Osteoblast (primary cell): Measurements from ENCODE around the gene ZG16B. TPM values are rescaled to one million over a fixed set of nuclear protein-coding genes. Genes with fewer than 3 reads are reported as not detected.
A peak's percentile ranks its signal among the peaks of the same experiment; 100 is the strongest.

Experiments used
- DNase-seq: peaks from one replicate; pipeline ENCODE4 v3.0.0; 2011; ENCODE audit warnings: low spot score, mixed read lengths; ENCODE audit not compliant: insufficient read length; ENCODE audit errors: missing footprints
- H2AFZ ChIP-seq: 2 replicates; pipeline ENCODE4 v1.6.0; 2011; ENCODE audit warnings: mild to moderate bottlenecking, low read length
- H3K27ac ChIP-seq: 2 replicates; pipeline ENCODE4 v1.5.1; 2011; ENCODE audit warnings: mild to moderate bottlenecking, low read depth, low read length, moderate library complexity
- H3K27me3 ChIP-seq: 2 replicates; pipeline ENCODE4 v1.6.0; 2012; ENCODE audit warnings: mild to moderate bottlenecking, control low read depth, inconsistent platforms, low read length, moderate library complexity; ENCODE audit not compliant: insufficient read depth
- H3K36me3 ChIP-seq: 2 replicates; pipeline ENCODE4 v1.5.1; 2011; ENCODE audit warnings: mild to moderate bottlenecking, low read length, control low read depth, moderate library complexity; ENCODE audit not compliant: insufficient read depth
- H3K4me1 ChIP-seq: 2 replicates; pipeline ENCODE4 v1.5.1; 2011; ENCODE audit warnings: mild to moderate bottlenecking, low read length, control low read depth, moderate library complexity; ENCODE audit not compliant: insufficient read depth
- H3K4me2 ChIP-seq: 2 replicates; pipeline ENCODE4 v1.6.0; 2011; ENCODE audit warnings: mild to moderate bottlenecking, low read length; ENCODE audit not compliant: insufficient read depth
- H3K4me3 ChIP-seq: fragments of 200-600 bp; sonication (generic); 3 replicates; pipeline ENCODE4 v1.5.1; 2012; ENCODE audit warnings: mild to moderate bottlenecking, low read length, inconsistent platforms; ENCODE audit not compliant: insufficient read depth
- H3K79me2 ChIP-seq: 2 replicates; pipeline ENCODE4 v1.6.0; 2012; ENCODE audit warnings: mild to moderate bottlenecking, low read length, control low read depth, inconsistent platforms; ENCODE audit not compliant: insufficient read depth
- H3K9me3 ChIP-seq: 2 replicates; pipeline ENCODE4 v1.5.1; 2011; ENCODE audit warnings: low read depth, low read length, control low read depth
- H4K20me1 ChIP-seq: 2 replicates; pipeline ENCODE4 v1.6.0; 2012; ENCODE audit warnings: mild to moderate bottlenecking, low read length, control low read depth; ENCODE audit not compliant: insufficient read depth
- total RNA-seq: library from RNA; depleted of rRNA; stranded (reverse); fragments of >200 nt; gene quantifications from 2 replicates; pipeline ENCODE4 v1.2.3, GENCODE V29; 2012
- TF ChIP-seq, protein P1 (sequence below): IDR thresholded peaks from 2 replicates; pipeline ENCODE4 v1.5.1; 2011; ENCODE audit warnings: mild to moderate bottlenecking, low read depth, low read length, moderate library complexity; ENCODE audit errors: extremely low read depth

The ZG16B gene
- total RNA-seq, 1 donor: 1.4 TPM

DNA sequence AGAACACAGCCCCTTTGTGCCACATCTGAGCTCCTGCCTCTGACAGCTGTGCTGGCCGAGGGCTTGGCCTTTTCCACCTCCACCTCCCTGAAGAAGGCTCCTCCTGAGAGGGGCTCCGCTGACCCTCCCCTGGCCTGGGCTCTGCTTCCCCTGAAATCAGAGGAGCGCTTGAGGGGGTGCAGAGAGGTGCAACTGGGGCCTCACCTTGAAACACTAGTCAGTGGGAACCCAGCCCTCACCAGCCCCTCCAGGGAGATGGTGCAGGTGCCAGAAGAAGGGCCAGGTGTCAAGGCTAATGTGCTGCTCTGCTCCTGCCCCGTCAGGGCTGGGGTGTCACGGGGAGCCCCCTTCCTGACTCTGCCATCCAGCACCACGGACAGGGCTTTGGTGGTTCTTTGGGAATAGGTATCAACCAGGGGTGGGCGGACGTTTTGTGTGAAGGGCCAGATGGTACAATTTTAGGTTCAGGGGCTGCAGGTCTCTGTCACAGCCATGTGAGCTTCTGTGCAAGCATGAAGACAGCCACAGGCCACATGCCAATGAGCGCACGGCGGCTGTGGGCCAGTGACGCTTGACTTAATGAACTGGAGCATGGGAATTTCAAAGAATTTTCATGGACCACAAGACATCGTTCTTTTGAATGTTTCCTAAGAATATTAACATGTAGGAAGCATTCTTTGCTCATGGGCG, 2.1 kb upstream of the ZG16B start:
- Histone ChIP-seq H3K4me2 (no peak overlapping the region), H3K4me1 (peaks cover 9% of the 10 kb centered on the region), H3K27ac (no peak overlapping the region), H4K20me1 (no peaks in the 10 kb centered on the region), H3K27me3 (peaks cover 44% of the 10 kb centered on the region), H3K36me3 (no peaks in the 10 kb centered on the region), H2AFZ (no peak overlapping the region), H3K4me3 (no peak overlapping the region), H3K79me2 (no peaks in the 10 kb centered on the region), H3K9me3 (no peaks in the 10 kb centered on the region)
- DNase-seq: peak; percentile 74
- TF ChIP-seq, protein P1, sequence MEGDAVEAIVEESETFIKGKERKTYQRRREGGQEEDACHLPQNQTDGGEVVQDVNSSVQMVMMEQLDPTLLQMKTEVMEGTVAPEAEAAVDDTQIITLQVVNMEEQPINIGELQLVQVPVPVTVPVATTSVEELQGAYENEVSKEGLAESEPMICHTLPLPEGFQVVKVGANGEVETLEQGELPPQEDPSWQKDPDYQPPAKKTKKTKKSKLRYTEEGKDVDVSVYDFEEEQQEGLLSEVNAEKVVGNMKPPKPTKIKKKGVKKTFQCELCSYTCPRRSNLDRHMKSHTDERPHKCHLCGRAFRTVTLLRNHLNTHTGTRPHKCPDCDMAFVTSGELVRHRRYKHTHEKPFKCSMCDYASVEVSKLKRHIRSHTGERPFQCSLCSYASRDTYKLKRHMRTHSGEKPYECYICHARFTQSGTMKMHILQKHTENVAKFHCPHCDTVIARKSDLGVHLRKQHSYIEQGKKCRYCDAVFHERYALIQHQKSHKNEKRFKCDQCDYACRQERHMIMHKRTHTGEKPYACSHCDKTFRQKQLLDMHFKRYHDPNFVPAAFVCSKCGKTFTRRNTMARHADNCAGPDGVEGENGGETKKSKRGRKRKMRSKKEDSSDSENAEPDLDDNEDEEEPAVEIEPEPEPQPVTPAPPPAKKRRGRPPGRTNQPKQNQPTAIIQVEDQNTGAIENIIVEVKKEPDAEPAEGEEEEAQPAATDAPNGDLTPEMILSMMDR: no peak

DNA sequence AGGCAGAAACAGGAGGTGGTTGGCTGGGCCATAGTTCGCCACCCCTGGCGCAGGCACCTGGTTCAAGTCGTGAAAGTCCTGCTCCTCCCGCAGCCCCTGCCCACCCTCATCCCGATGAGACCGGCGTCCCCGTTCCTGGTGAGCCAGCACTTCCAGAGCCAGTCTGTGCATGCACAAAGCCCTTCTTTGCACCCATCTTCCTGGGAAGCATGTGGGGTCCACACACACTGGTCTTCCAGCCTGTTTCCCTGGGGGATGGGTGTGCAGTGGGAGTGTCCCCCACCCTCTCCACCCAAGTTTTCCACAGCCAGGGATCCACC, 1.6 kb upstream of the ZG16B start:
- TF ChIP-seq, protein P1: no peak
- DNase-seq: no peak
- Histone ChIP-seq H2AFZ (no peak overlapping the region), H3K36me3 (no peaks in the 10 kb centered on the region), H3K27ac (no peak overlapping the region), H3K79me2 (no peaks in the 10 kb centered on the region), H4K20me1 (no peaks in the 10 kb centered on the region), H3K4me2 (no peak overlapping the region), H3K4me3 (no peak overlapping the region), H3K4me1 (peaks cover 9% of the 10 kb centered on the region), H3K9me3 (no peaks in the 10 kb centered on the region), H3K27me3 (peaks cover 43% of the 10 kb centered on the region)

DNA sequence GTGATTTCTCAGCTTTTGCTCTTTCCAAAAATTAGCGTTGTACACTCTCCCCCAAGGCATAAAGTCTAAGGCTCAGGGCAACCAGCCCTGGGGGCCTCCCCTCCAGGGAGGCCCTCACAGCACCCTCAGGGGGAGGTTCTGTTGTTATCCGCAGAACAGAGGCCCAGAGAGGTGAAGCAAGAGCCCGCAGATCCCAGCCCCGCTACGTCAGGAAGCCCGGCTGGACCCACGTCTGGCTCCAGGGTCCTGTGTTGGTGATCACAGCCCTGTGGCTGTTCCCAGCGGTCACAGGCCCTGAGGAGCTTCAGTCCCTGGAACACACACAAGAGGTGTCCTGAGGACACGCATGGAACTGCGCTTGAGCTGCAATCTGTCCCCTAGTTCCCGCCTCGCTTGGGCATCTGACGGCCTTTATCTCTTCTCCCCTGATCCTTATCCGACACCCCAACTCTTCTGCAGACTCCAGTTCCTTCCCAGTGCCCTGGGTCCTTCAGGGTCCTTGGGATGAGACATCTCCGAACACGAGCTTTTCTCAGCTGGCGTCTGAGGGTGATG, 1.1 kb upstream of the ZG16B start:
- H3K4me3 ChIP-seq: no peak overlapping the region
- H2AFZ ChIP-seq: no peak overlapping the region
- peaks cover 43% of the 10 kb centered on the region for H3K27me3 ChIP-seq
- H3K9me3 ChIP-seq: no peaks in the 10 kb centered on the region
- DNase-seq: peak; percentile 65
- peaks cover 9% of the 10 kb centered on the region for H3K4me1 ChIP-seq
- TF ChIP-seq, protein P1: no peak
- no peaks in the 10 kb centered on the region for H3K36me3 ChIP-seq
- no peak overlapping the region for H3K27ac ChIP-seq
- H3K4me2 ChIP-seq: no peak overlapping the region
- no peaks in the 10 kb centered on the region for H3K79me2 ChIP-seq
- no peaks in the 10 kb centered on the region for H4K20me1 ChIP-seq

DNA sequence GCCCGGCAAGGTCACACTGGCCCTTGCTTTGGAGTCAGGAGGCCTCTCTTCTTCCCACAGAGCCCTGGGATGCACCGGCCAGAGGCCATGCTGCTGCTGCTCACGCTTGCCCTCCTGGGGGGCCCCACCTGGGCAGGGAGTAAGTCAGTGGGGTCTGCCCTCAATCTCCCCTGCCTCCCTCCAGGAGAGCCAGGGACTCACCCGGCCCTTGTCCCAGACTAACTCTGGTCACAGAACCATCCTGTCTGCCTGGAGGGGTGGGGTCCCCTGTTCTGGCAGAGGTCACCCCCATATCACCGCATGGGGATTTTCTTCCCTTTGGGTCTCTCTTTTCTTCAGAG, 222 bp downstream of the ZG16B start:
- Histone ChIP-seq H3K36me3 (no peaks in the 10 kb centered on the region), H2AFZ (peak overlapping the region; percentile 70), H3K79me2 (no peaks in the 10 kb centered on the region), H3K27me3 (peaks cover 41% of the 10 kb centered on the region), H3K9me3 (no peaks in the 10 kb centered on the region), H3K4me2 (peak overlapping the region; percentile 31), H3K4me3 (peak overlapping the region; percentile 28), H4K20me1 (no peaks in the 10 kb centered on the region), H3K4me1 (peaks cover 13% of the 10 kb centered on the region), H3K27ac (no peak overlapping the region)
- DNase-seq: peak; percentile 36
- TF ChIP-seq, protein P1: no peak
